H9 (cell line): ENCODE measurements around the gene ZDHHC16. TPM values are rescaled to one million over a fixed set of nuclear protein-coding genes. Genes with fewer than 3 reads are reported as not detected.

Experiments used
- DNase-seq: peaks from one replicate; pipeline ENCODE4 v3.0.0-alpha.2; 2017
- H2AFZ ChIP-seq: one replicate; pipeline ENCODE4 v1.6.1; 2013; ENCODE audit warnings: mild to moderate bottlenecking, low read length, control low read depth, moderate library complexity
- H2AK5ac ChIP-seq: 2 replicates; pipeline ENCODE4 v1.6.1; 2013; ENCODE audit warnings: low read length, control low read depth, mixed read lengths; ENCODE audit not compliant: insufficient read length
- H2BK120ac ChIP-seq: one replicate; pipeline ENCODE4 v1.6.1; 2013; ENCODE audit warnings: low read depth, mild to moderate bottlenecking, low read length, control low read depth, inconsistent platforms; ENCODE audit not compliant: poor library complexity, severe bottlenecking
- H2BK12ac ChIP-seq: 2 replicates; pipeline ENCODE4 v1.6.1; 2013; ENCODE audit warnings: low read length, control low read depth, mixed read lengths, low read depth; ENCODE audit not compliant: insufficient read length
- H2BK15ac ChIP-seq: 2 replicates; pipeline ENCODE4 v1.6.1; 2013; ENCODE audit warnings: low read depth, low read length, control low read depth
- H2BK20ac ChIP-seq: one replicate; pipeline ENCODE4 v1.6.1; 2013; ENCODE audit warnings: low read depth, mild to moderate bottlenecking, low read length, control low read depth, inconsistent platforms; ENCODE audit not compliant: poor library complexity, severe bottlenecking
- H2BK5ac ChIP-seq: 2 replicates; pipeline ENCODE4 v1.6.1; 2013; ENCODE audit warnings: low read length, control low read depth, mixed read lengths; ENCODE audit not compliant: insufficient read length
- H3K14ac ChIP-seq: 2 replicates; pipeline ENCODE4 v1.6.1; 2013; ENCODE audit warnings: low read length, control low read depth; ENCODE audit not compliant: insufficient read depth
- H3K18ac ChIP-seq: 2 replicates; pipeline ENCODE4 v1.6.1; 2013; ENCODE audit warnings: low read depth, mild to moderate bottlenecking, mixed read lengths, low read length, control low read depth; ENCODE audit not compliant: insufficient read length
- H3K23ac ChIP-seq: 2 replicates; pipeline ENCODE4 v1.6.1; 2013; ENCODE audit warnings: low read length, control low read depth, mixed read lengths, low read depth; ENCODE audit not compliant: insufficient read length
- H3K23me2 ChIP-seq: 2 replicates; pipeline ENCODE4 v1.6.1; 2013; ENCODE audit warnings: low read depth, mild to moderate bottlenecking, mixed read lengths, low read length, control low read depth; ENCODE audit not compliant: insufficient read length, poor library complexity, severe bottlenecking
- H3K27ac ChIP-seq: 2 replicates; pipeline ENCODE4 v1.5.1; 2013; ENCODE audit warnings: low read length, control low read depth, mixed read lengths, low read depth; ENCODE audit not compliant: insufficient read length
- H3K27me3 ChIP-seq: 2 replicates; pipeline ENCODE4 v1.6.1; 2013; ENCODE audit warnings: low read length, control low read depth, inconsistent platforms; ENCODE audit not compliant: insufficient read depth
- H3K4ac ChIP-seq: 2 replicates; pipeline ENCODE4 v1.6.1; 2013; ENCODE audit warnings: low read depth, mild to moderate bottlenecking, control low read depth, inconsistent platforms, low read length, moderate library complexity
- H3K4me1 ChIP-seq: 2 replicates; pipeline ENCODE4 v1.6.1; 2013; ENCODE audit warnings: low read length, control low read depth, inconsistent platforms; ENCODE audit not compliant: insufficient read depth
- H3K4me2 ChIP-seq: 2 replicates; pipeline ENCODE4 v1.6.1; 2013; ENCODE audit warnings: low read length, control low read depth, mixed read lengths; ENCODE audit not compliant: insufficient read length, insufficient read depth
- H3K56ac ChIP-seq: 2 replicates; pipeline ENCODE4 v1.6.1; 2013; ENCODE audit warnings: low read depth, mild to moderate bottlenecking, mixed read lengths, low read length, control low read depth; ENCODE audit not compliant: insufficient read length
- H3K79me1 ChIP-seq: 2 replicates; pipeline ENCODE4 v1.6.1; 2013; ENCODE audit warnings: low read depth, mild to moderate bottlenecking, moderate library complexity, low read length, control low read depth, inconsistent platforms; ENCODE audit not compliant: insufficient read depth, poor library complexity, severe bottlenecking
- H3K79me2 ChIP-seq: 2 replicates; pipeline ENCODE4 v1.6.1; 2013; ENCODE audit warnings: low read length, control low read depth, inconsistent platforms; ENCODE audit not compliant: insufficient read depth
- H3K9ac ChIP-seq: 2 replicates; pipeline ENCODE4 v1.6.1; 2013; ENCODE audit warnings: low read length, control low read depth, mixed read lengths; ENCODE audit not compliant: insufficient read length; ENCODE audit errors: extremely low read depth
- H3K9me3 ChIP-seq: one replicate; pipeline ENCODE4 v1.6.1; 2013; ENCODE audit warnings: low read depth, low read length, inconsistent platforms; ENCODE audit not compliant: control insufficient read depth
- H3T11ph ChIP-seq: one replicate; pipeline ENCODE4 v1.6.1; 2013; ENCODE audit warnings: mild to moderate bottlenecking, low read length, control low read depth, inconsistent platforms
- H4K20me1 ChIP-seq: one replicate; pipeline ENCODE4 v1.6.1; 2013; ENCODE audit not compliant: control insufficient read depth, insufficient read length, insufficient read depth
- H4K5ac ChIP-seq: 2 replicates; pipeline ENCODE4 v1.6.1; 2013; ENCODE audit warnings: low read depth, mild to moderate bottlenecking, mixed read lengths, low read length, control low read depth; ENCODE audit not compliant: insufficient read length
- H4K8ac ChIP-seq: replicated peaks from 2 replicates; pipeline ENCODE4 v1.6.1; 2013; ENCODE audit warnings: low read length, control low read depth, mixed read lengths, low read depth; ENCODE audit not compliant: insufficient read length
- H4K91ac ChIP-seq: 2 replicates; pipeline ENCODE4 v1.6.1; 2013; ENCODE audit warnings: low read depth, mild to moderate bottlenecking, moderate library complexity, mixed read lengths, low read length, control low read depth; ENCODE audit not compliant: insufficient read length
- H3K27ac Mint-ChIP-seq, 3 experiments: 2 replicates in 2 of 3; 3 replicates in 1 of 3; pipeline ENCODE4 v1.8.0; 2020 to 2021; ENCODE audit warnings: mixed read lengths in 3 of 3, mild to moderate bottlenecking in 1 of 3, moderate library complexity in 1 of 3
- H3K27me3 Mint-ChIP-seq: 2 replicates; pipeline ENCODE4 v1.8.0; 2021; ENCODE audit warnings: low read depth, mild to moderate bottlenecking, moderate library complexity, mixed read lengths
- H3K36me3 Mint-ChIP-seq, 3 experiments: 2 replicates in 2 of 3; 3 replicates in 1 of 3; pipeline ENCODE4 v1.8.0; 2020 to 2021; ENCODE audit warnings: low read depth in 3 of 3, mixed read lengths in 3 of 3; ENCODE audit not compliant: insufficient read depth in 1 of 3
- H3K4me1 Mint-ChIP-seq, 2 experiments: 2 replicates each; pipeline ENCODE4 v1.8.0; 2020; ENCODE audit warnings: mixed read lengths in 2 of 2
- H3K4me3 Mint-ChIP-seq, 2 experiments: 2 replicates in 1 of 2; 3 replicates in 1 of 2; pipeline ENCODE4 v1.8.0; 2020 to 2021; ENCODE audit warnings: mild to moderate bottlenecking in 2 of 2, mixed read lengths in 2 of 2, moderate library complexity in 1 of 2
- H3K9me3 Mint-ChIP-seq, 2 experiments: 2 replicates in 1 of 2; 3 replicates in 1 of 2; pipeline ENCODE4 v1.8.0; 2020; ENCODE audit warnings: mild to moderate bottlenecking in 2 of 2, mixed read lengths in 2 of 2, moderate library complexity in 1 of 2
- WGBS: extraction: QIAGEN DNeasy Blood & Tissue Kit; methylation state at CpG from one replicate; pipeline ENCODE4 v1.1.7; 2013; ENCODE audit warnings: missing lambda C conversion rate, low lambda C conversion rate, mixed read lengths; ENCODE audit not compliant: insufficient read length; ENCODE audit errors: extremely low coverage; 5-methylcytosine and 5-hydroxymethylcytosine counted together
- total RNA-seq: library from RNA; stranded (reverse); gene quantifications from 2 replicates; pipeline ENCODE4 v1.2.1, GENCODE V29; 2021
- TF ChIP-seq, protein P1 (sequence below): fragments of 200-600 bp; sonication (generic); conservative IDR thresholded peaks from 3 replicates; pipeline ENCODE4 v1.8.0; 2021; ENCODE audit warnings: antibody characterized with exemption, mild to moderate bottlenecking

ZDHHC16 gene
- total RNA-seq, 1 experiment from 2014 or later, result 45.4 TPM

- H2BK120ac ChIP-seq, result no peak overlapping the region
- peak overlapping the region; percentile 94 for H2BK5ac ChIP-seq
- DNase-seq, result no peak
- no peaks in the 10 kb centered on the region for H3K27me3 ChIP-seq
- no peak overlapping the region for H4K5ac ChIP-seq
- 0 out of 2 replicates have a peak, but pooled peaks cover 1% of the 10 kb centered on the region for H3K27me3 Mint-ChIP-seq
- H3K18ac ChIP-seq, result no peak overlapping the region
- no peak overlapping the region for H2AFZ ChIP-seq
- H3K36me3 Mint-ChIP-seq, result peaks cover 44 to 60% (median 45%) of the 10 kb centered on the region in 3 experiments
- H2BK20ac ChIP-seq, result no peak overlapping the region
- H3K4me3 Mint-ChIP-seq, result peak overlapping the region; percentile 85 to 90
- WGBS, result no CpG with 5 or more reads among the region's 4 CpGs
- H4K8ac ChIP-seq, result no peak overlapping the region
- H3K56ac ChIP-seq, result no peak overlapping the region
- peaks cover 9% of the 10 kb centered on the region for H3K23me2 ChIP-seq
- no peak overlapping the region for H3K9ac ChIP-seq
- H3K14ac ChIP-seq, result no peak overlapping the region
- H3K9me3 Mint-ChIP-seq, result peaks cover 0 to 2% of the 10 kb centered on the region in 2 experiments; a peak in 1 of 5 replicates
- no peak overlapping the region for H3T11ph ChIP-seq
- no peak overlapping the region for H2BK15ac ChIP-seq
- no peaks in the 10 kb centered on the region for H3K79me1 ChIP-seq
- peaks cover 17 to 19% of the 10 kb centered on the region in 2 experiments for H3K4me1 Mint-ChIP-seq
- no peak overlapping the region for H2BK12ac ChIP-seq
- no peaks in the 10 kb centered on the region for H4K20me1 ChIP-seq
- H2AK5ac ChIP-seq, result no peak overlapping the region
- H3K27ac Mint-ChIP-seq, result peak overlapping the region; percentile 80 to 97 (median 96); a peak in 6 of 7 replicates
- H3K23ac ChIP-seq, result no peak overlapping the region
- H3K4me1 ChIP-seq, result no peaks in the 10 kb centered on the region
- no peak overlapping the region for H4K91ac ChIP-seq
- no peak overlapping the region for H3K4ac ChIP-seq
- TF ChIP-seq, protein P1, sequence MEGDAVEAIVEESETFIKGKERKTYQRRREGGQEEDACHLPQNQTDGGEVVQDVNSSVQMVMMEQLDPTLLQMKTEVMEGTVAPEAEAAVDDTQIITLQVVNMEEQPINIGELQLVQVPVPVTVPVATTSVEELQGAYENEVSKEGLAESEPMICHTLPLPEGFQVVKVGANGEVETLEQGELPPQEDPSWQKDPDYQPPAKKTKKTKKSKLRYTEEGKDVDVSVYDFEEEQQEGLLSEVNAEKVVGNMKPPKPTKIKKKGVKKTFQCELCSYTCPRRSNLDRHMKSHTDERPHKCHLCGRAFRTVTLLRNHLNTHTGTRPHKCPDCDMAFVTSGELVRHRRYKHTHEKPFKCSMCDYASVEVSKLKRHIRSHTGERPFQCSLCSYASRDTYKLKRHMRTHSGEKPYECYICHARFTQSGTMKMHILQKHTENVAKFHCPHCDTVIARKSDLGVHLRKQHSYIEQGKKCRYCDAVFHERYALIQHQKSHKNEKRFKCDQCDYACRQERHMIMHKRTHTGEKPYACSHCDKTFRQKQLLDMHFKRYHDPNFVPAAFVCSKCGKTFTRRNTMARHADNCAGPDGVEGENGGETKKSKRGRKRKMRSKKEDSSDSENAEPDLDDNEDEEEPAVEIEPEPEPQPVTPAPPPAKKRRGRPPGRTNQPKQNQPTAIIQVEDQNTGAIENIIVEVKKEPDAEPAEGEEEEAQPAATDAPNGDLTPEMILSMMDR, result no peak
- peak overlapping the region; percentile 83 for H3K4me2 ChIP-seq
- H3K27ac ChIP-seq, result peak overlapping the region; percentile 74
- H3K79me2 ChIP-seq, result peaks cover 19% of the 10 kb centered on the region; the same call in 1 of the 2 replicates
- H3K9me3 ChIP-seq, result no peaks in the 10 kb centered on the region
Measured at GRCh38 chr10:97428572-97428981, 17.4 kb upstream of the ZDHHC16 start.
